HepG2 (cell line): Measurements from ENCODE around the gene GPS1. TPM values are rescaled to one million over a fixed set of nuclear protein-coding genes. Genes with fewer than 3 reads are reported as not detected.

ENCODE experiments used
- ATF7-NPFF ChIP-seq: sonication (generic); formaldehyde crosslinking; IDR thresholded peaks from 2 replicates; pipeline ENCODE4 v1.8.1; 2023; ENCODE audit warnings: mild to moderate bottlenecking, low read depth, missing genetic modification reagents, moderate library complexity
- ATRX ChIP-seq: sonication (generic); formaldehyde crosslinking; IDR thresholded peaks from 2 replicates; pipeline ENCODE4 v1.4.0; 2020; ENCODE audit warnings: missing genetic modification reagents, borderline replicate concordance
- CREM ChIP-seq, 2 experiments: sonication (generic) in 1 of 2; formaldehyde crosslinking in 1 of 2; IDR thresholded peaks; 2 replicates each; pipeline versions ENCODE4 v1.4.0 to v1.6.1; 2016 to 2020; ENCODE audit warnings: antibody characterized with exemption in 1 of 2, mild to moderate bottlenecking in 1 of 2, missing genetic modification reagents in 1 of 2
- FLYWCH1 ChIP-seq: sonication (generic); formaldehyde crosslinking; IDR thresholded peaks from 2 replicates; pipeline ENCODE4 v1.8.1; 2023; ENCODE audit warnings: mild to moderate bottlenecking, missing genetic modification reagents
- HNF4A ChIP-seq: sonication (generic); formaldehyde crosslinking; IDR thresholded peaks from 2 replicates; pipeline ENCODE4 v1.4.0; 2020; ENCODE audit warnings: missing genetic modification reagents
- JARID2 ChIP-seq: sonication (generic); formaldehyde crosslinking; IDR thresholded peaks from 2 replicates; pipeline ENCODE4 v1.8.1; 2023; ENCODE audit warnings: missing genetic modification reagents, inconsistent platforms; ENCODE audit not compliant: insufficient replicate concordance
- MEIS1 ChIP-seq: sonication (generic); formaldehyde crosslinking; IDR thresholded peaks from 2 replicates; pipeline ENCODE4 v1.9.0; 2021; ENCODE audit warnings: mild to moderate bottlenecking, missing genetic modification reagents, moderate library complexity, borderline replicate concordance
- MXD4 ChIP-seq: IDR thresholded peaks from 2 replicates; pipeline ENCODE4 v1.6.1; 2016; ENCODE audit warnings: mild to moderate bottlenecking, missing biosample characterization, missing genetic modification reagents
- NFKB2 ChIP-seq: sonication (generic); formaldehyde crosslinking; IDR thresholded peaks from 2 replicates; pipeline ENCODE4 v1.4.0; 2020; ENCODE audit warnings: missing genetic modification reagents, borderline replicate concordance
- POLR2A ChIP-seq, 2 experiments: IDR thresholded peaks; 2 replicates each; pipeline ENCODE4 v1.6.1; 2011; ENCODE audit warnings: low read depth in 2 of 2, low read length in 2 of 2, mild to moderate bottlenecking in 1 of 2, moderate library complexity in 1 of 2; ENCODE audit not compliant: insufficient read depth in 1 of 2
- REL ChIP-seq: sonication (generic); formaldehyde crosslinking; conservative IDR thresholded peaks from 2 replicates; pipeline ENCODE4 v1.8.0; 2022; ENCODE audit warnings: mild to moderate bottlenecking, missing genetic modification reagents, moderate library complexity
- REST ChIP-seq, 2 experiments: IDR thresholded peaks; 2 replicates each; pipeline ENCODE4 v1.6.1; 2011 to 2012; ENCODE audit warnings: low read length in 2 of 2, borderline replicate concordance in 1 of 2, low read depth in 1 of 2, mild to moderate bottlenecking in 1 of 2, moderate library complexity in 1 of 2
- SOX13 ChIP-seq, 3 experiments: fragments of 450-650 bp in 1 of 3; sonication (generic) in 1 of 3; formaldehyde crosslinking in 1 of 3; IDR thresholded peaks in 2 of 3; conservative IDR thresholded peaks in 1 of 3; 2 replicates each; pipeline versions ENCODE4 v1.5.0 to v1.6.1; 2016 to 2020; ENCODE audit warnings: antibody characterized with exemption in 1 of 3, mild to moderate bottlenecking in 1 of 3, missing compliant biosample characterization in 1 of 3, missing genetic modification reagents in 1 of 3, moderate library complexity in 1 of 3
- TAF1 ChIP-seq: sonication (generic); formaldehyde crosslinking; IDR thresholded peaks from 2 replicates; pipeline ENCODE4 v1.4.0; 2020; ENCODE audit warnings: missing genetic modification reagents
- TBP ChIP-seq: sonication (generic); formaldehyde crosslinking; IDR thresholded peaks from 2 replicates; pipeline ENCODE4 v1.5.0; 2020; ENCODE audit warnings: missing genetic modification reagents
- TBX3 ChIP-seq: fragments of 450-650 bp; IDR thresholded peaks from 2 replicates; pipeline ENCODE4 v1.6.1; 2017; ENCODE audit warnings: antibody characterized with exemption, mild to moderate bottlenecking, inconsistent platforms, borderline replicate concordance
- ZBTB20 ChIP-seq: sonication (generic); formaldehyde crosslinking; IDR thresholded peaks from 2 replicates; pipeline ENCODE4 v1.8.1; 2023; ENCODE audit warnings: missing genetic modification reagents, low read depth, mild to moderate bottlenecking, borderline replicate concordance
- ZKSCAN8 ChIP-seq: IDR thresholded peaks from 2 replicates; pipeline ENCODE4 v1.6.1; 2016; ENCODE audit warnings: borderline replicate concordance, missing genetic modification reagents, missing compliant biosample characterization
- ZNF124 ChIP-seq: sonication (generic); formaldehyde crosslinking; IDR thresholded peaks from 2 replicates; pipeline ENCODE4 v1.4.0; 2020; ENCODE audit warnings: missing genetic modification reagents
- ZNF274 ChIP-seq: sonication (generic); formaldehyde crosslinking; IDR thresholded peaks from 2 replicates; pipeline ENCODE4 v1.5.1; 2020; ENCODE audit warnings: mild to moderate bottlenecking, missing genetic modification reagents
- ZNF430 ChIP-seq: sonication (generic); formaldehyde crosslinking; IDR thresholded peaks from 2 replicates; pipeline ENCODE4 v1.9.0; 2021; ENCODE audit warnings: mild to moderate bottlenecking, missing genetic modification reagents
- ZNF432 ChIP-seq: sonication (generic); formaldehyde crosslinking; IDR thresholded peaks from 2 replicates; pipeline ENCODE4 v1.5.0; 2020; ENCODE audit warnings: missing genetic modification reagents, mild to moderate bottlenecking, borderline replicate concordance
- ZNF547 ChIP-seq: sonication (generic); formaldehyde crosslinking; IDR thresholded peaks from 2 replicates; pipeline ENCODE4 v1.5.1; 2020; ENCODE audit warnings: mild to moderate bottlenecking, missing genetic modification reagents
- ZNF557 ChIP-seq: sonication (generic); formaldehyde crosslinking; IDR thresholded peaks from 2 replicates; pipeline ENCODE4 v1.4.0; 2020; ENCODE audit warnings: missing genetic modification reagents
- ZNF674 ChIP-seq: sonication (generic); formaldehyde crosslinking; IDR thresholded peaks from 2 replicates; pipeline ENCODE4 v1.5.0; 2020; ENCODE audit warnings: low read depth, mild to moderate bottlenecking, missing genetic modification reagents
- ZNF776 ChIP-seq: sonication (generic); formaldehyde crosslinking; IDR thresholded peaks from 2 replicates; pipeline ENCODE4 v1.4.0; 2020; ENCODE audit warnings: mild to moderate bottlenecking, missing genetic modification reagents
- ZNF841 ChIP-seq: sonication (generic); formaldehyde crosslinking; IDR thresholded peaks from 2 replicates; pipeline ENCODE4 v1.8.1; 2023; ENCODE audit warnings: missing genetic modification reagents, borderline replicate concordance
- polyA plus RNA-seq, 8 experiments: library from polyadenylated mRNA; depleted of rRNA in 3 of 8; stranded (reverse) in 7 of 8; unstranded in 1 of 8; fragments of >200 nt; fragmentation: Illumina TruSeq in 4 of 8; extraction: Trizol in 4 of 8; gene quantifications; 2 replicates each; pipeline versions ENCODE4 v1.2.1 to v1.2.3, GENCODE V29; 2011 to 2016; ENCODE audit warnings: low read depth in 4 of 8, missing spikeins in 1 of 8, mixed read lengths in 1 of 8; ENCODE audit not compliant: insufficient read depth in 1 of 8
- total RNA-seq, 5 experiments: library from RNA; depleted of rRNA; stranded (reverse); fragments of >200 nt; fragmentation: Illumina TruSeq; extraction: Trizol; gene quantifications; 2 replicates each; pipeline ENCODE4 v1.2.3, GENCODE V29; 2016; ENCODE audit warnings: low read depth in 1 of 5

Gene GPS1
- total and polyA plus RNA-seq, 2 of the 13 experiments (the other 11 are each of a cell fraction or from before 2014, with no cell fraction given): 124 to 128 TPM

- TF ChIP-seq TBP (CRISPR knock-in tag) (no peak; the same call in 1 of the 2 replicates), CREM (IDR thresholded peaks at IDR 0.05) (peak; percentile 56; the same call in 1 of the 2 replicates), CREM (CRISPR knock-in tag; IDR thresholded peaks at IDR 0.05) (no peak), TAF1 (CRISPR knock-in tag) (peak; percentile 56), ZNF841 (CRISPR knock-in tag) (no peak), TBX3 (peak; percentile 47; the same call in 1 of the 2 replicates), ZNF674 (CRISPR knock-in tag) (no peak), HNF4A (peak; percentile 76), MEIS1 (CRISPR knock-in tag) (peak; percentile 73), ZNF430 (CRISPR knock-in tag) (peak; percentile 97), SOX13 (IDR thresholded peaks at IDR 0.05) (no peak), SOX13 (CRISPR knock-in tag; conservative IDR thresholded peaks at IDR 0.05 in 1 of 2, IDR thresholded peaks at IDR 0.05 in 1 of 2) (peak in 1 of 2 experiments; percentile 88; a peak in 2 of 4 replicates), ZBTB20 (CRISPR knock-in tag) (no peak; the same call in 1 of the 2 replicates), REL (CRISPR knock-in tag) (no peak), ZNF547 (CRISPR knock-in tag) (peak; percentile 73; the same call in 1 of the 2 replicates), ZNF274 (peak; percentile 90), ZNF776 (CRISPR knock-in tag) (peak; percentile 39; the same call in 1 of the 2 replicates), JARID2 (CRISPR knock-in tag) (peak; percentile 21), REST (IDR thresholded peaks at IDR 0.05; ENCODE audit: borderline replicate concordance in 1 of 2, low read depth in 1 of 2, low read length in 2 of 2) (no peak; a peak in 1 of 4 replicates), FLYWCH1 (CRISPR knock-in tag) (no peak), ZNF124 (CRISPR knock-in tag) (peak; percentile 19; the same call in 1 of the 2 replicates), POLR2A (IDR thresholded peaks at IDR 0.05; ENCODE audit: insufficient read depth in 1 of 2, low read depth in 2 of 2, low read length in 2 of 2) (peak in 1 of 2 experiments; percentile 40; a peak in 1 of 4 replicates), ATRX (CRISPR knock-in tag) (no peak), ZNF432 (no peak), ZKSCAN8 (no peak; the same call in 1 of the 2 replicates), ATF7-NPFF (CRISPR knock-in tag) (peak; percentile 89), MXD4 (peak; percentile 96), NFKB2 (CRISPR knock-in tag) (peak; percentile 90; the same call in 1 of the 2 replicates), ZNF557 (CRISPR knock-in tag) (no peak)
These were observed 52.1 kb downstream of the GPS1 start (continued) for GRCh38 chr17:82103553-82104451.
